ENCODE data around the gene MANBA.
"Not testable (repeated sequence)": the region's sequence is repeated elsewhere in the genome, so short reads cannot be mapped to it uniquely, and the experiment has no call there.

The MANBA gene

DNA sequence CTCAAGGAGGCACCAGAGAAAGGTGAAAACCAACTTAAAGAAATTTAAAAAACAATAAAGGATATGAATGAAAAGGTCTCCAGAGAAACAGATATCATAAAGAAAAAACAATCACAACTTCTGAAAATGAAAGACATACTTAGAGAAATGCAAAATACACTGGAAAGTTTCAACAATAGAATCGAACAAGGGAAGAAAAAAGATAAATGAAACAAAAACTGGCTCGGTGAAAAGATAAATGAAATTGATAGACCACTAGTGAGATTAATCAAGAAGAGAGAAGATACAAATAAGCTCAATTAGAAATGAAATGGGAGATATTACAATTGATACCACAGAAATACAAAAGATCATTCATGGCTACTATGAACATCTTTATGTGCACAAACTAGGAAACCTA, 22.0 kb downstream of the MANBA start:
- H3K27me3 ChIP-seq (ENCODE audit: control insufficient read depth, insufficient read depth, low read length); H3K4me1 ChIP-seq (ENCODE audit: control insufficient read depth, insufficient read depth, low read length); H3K27ac ChIP-seq (ENCODE audit: low read length); DNase-seq (ENCODE audit: low read depth, low spot score); H3K9me3 ChIP-seq (ENCODE audit: control insufficient read depth, insufficient read depth, low read length); H3K36me3 ChIP-seq (ENCODE audit: control insufficient read depth, insufficient read depth, low read length); H3K4me3 ChIP-seq (ENCODE audit: low read length): not testable (repeated sequence)
- no CpG with 5 or more reads among the region's 2 CpGs for WGBS (ENCODE audit: insufficient coverage, insufficient read length)

DNA sequence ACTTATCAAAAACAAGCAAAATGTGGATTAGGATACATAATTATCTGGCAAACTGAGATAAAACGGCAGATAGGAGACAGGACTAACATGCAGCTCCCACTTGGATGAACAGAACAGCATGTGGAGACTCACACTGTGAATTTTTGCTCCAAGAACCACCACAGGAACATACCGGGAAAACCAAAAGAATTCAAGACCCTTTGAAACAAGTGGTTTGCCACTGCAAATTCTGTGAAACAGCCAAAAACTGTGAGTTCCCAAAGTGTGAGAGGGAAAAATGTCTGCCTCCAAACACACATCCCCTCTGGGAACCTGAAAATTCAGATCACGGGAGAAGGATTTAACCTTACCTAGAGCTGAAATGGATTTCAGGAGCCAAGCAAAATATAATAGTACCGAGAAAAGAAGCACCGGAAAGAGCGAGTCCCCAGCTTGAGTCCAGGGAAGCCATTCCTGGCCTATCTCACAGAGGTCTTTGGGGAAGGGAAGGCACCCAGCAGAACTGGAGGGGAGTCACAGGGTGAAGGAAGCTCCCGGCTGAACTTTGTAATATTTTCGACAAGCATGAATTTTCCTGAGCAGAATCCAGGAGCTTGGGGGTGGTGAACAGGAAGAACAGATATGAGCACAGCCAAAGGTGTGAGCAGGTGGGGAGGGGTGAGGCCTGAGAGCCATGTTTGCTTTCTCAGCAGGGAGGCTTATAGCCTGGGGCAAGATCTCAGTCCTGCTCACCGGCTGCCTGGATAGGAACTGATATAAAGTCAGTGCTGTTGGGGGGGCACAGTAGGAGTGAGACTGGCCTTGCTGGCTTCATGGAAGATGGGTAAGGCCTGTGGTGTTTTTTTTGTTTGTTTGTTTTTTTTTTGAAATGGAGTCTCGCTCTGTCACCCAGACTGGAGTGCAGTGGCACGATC, 23.9 kb downstream of the MANBA start:
- Histone ChIP-seq H3K27me3 (ENCODE audit: control insufficient read depth, insufficient read depth, low read length) (no peaks in the 10 kb centered on the region), H3K4me3 (ENCODE audit: low read length) (no peak overlapping the region), H3K27ac (ENCODE audit: low read length) (no peak overlapping the region), H3K36me3 (ENCODE audit: control insufficient read depth, insufficient read depth, low read length) (no peaks in the 10 kb centered on the region), H3K9me3 (ENCODE audit: control insufficient read depth, insufficient read depth, low read length) (no peaks in the 10 kb centered on the region), H3K4me1 (ENCODE audit: control insufficient read depth, insufficient read depth, low read length) (peaks cover 2% of the 10 kb centered on the region; the same call in 1 of the 2 replicates)
- DNase-seq (ENCODE audit: low read depth, low spot score): no peak
- no CpG with 5 or more reads among the region's 11 CpGs for WGBS (ENCODE audit: insufficient coverage, insufficient read length)

GRCh38 chr4:102735582-102735981, 25.2 kb downstream of the MANBA start:
- Histone ChIP-seq H3K27me3 (ENCODE audit: control insufficient read depth, insufficient read depth, low read length) (no peaks in the 10 kb centered on the region), H3K4me1 (ENCODE audit: control insufficient read depth, insufficient read depth, low read length) (peaks cover 2% of the 10 kb centered on the region; the same call in 1 of the 2 replicates), H3K27ac (ENCODE audit: low read length) (no peak overlapping the region), H3K9me3 (ENCODE audit: control insufficient read depth, insufficient read depth, low read length) (no peaks in the 10 kb centered on the region), H3K4me3 (ENCODE audit: low read length) (no peak overlapping the region), H3K36me3 (ENCODE audit: control insufficient read depth, insufficient read depth, low read length) (no peaks in the 10 kb centered on the region)
- 100% methylated on average over 1 of the region's 1 CpG for WGBS (ENCODE audit: insufficient coverage, insufficient read length)
- no peak for DNase-seq (ENCODE audit: low read depth, low spot score)

DNA sequence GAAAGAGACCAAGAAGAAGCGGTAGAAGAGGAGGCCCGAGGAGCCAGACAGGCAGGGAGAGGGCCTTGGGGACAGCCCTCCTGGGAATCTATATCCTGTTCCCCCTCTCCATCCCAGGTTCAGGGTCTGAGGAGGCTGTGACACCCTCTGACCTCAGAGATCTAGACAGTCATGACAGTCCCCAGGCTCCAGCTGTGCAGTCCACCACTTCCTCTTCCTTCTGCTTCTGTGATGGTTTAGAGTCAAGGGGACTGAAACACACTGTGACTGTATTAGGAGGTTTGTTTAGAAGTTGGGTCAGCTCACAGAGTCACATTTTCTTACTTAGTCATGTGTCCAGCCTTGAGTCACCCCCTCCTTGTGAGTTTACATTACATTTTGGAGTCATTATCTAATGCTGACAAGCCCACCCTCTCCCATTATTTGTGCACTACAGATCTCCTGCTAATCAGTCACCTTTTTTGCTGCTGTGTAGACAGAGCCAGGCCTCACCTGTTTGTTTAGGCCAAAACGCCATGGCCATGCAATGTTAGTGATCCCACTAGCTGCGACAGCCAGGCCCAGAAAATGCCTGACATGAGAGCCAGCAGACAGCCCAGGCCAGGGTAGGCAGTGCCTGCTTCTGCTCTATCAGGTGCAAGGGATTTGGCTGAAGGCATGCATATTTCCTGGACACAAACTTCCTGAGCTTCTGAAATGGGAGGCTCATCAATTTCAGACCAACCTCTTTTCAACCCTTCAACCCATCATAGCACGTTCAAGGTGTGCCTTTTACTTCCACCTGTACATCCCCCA, 26.0 kb downstream of the MANBA start:
- Histone ChIP-seq H3K36me3 (ENCODE audit: control insufficient read depth, insufficient read depth, low read length) (no peaks in the 10 kb centered on the region), H3K27me3 (ENCODE audit: control insufficient read depth, insufficient read depth, low read length) (no peaks in the 10 kb centered on the region), H3K9me3 (ENCODE audit: control insufficient read depth, insufficient read depth, low read length) (no peaks in the 10 kb centered on the region), H3K4me3 (ENCODE audit: low read length) (no peak overlapping the region), H3K27ac (ENCODE audit: low read length) (no peak overlapping the region), H3K4me1 (ENCODE audit: control insufficient read depth, insufficient read depth, low read length) (peaks cover 2% of the 10 kb centered on the region; the same call in 1 of the 2 replicates)
- no peak for DNase-seq (ENCODE audit: low read depth, low spot score)
- WGBS (ENCODE audit: insufficient coverage, insufficient read length): no CpG with 5 or more reads among the region's 5 CpGs

DNA sequence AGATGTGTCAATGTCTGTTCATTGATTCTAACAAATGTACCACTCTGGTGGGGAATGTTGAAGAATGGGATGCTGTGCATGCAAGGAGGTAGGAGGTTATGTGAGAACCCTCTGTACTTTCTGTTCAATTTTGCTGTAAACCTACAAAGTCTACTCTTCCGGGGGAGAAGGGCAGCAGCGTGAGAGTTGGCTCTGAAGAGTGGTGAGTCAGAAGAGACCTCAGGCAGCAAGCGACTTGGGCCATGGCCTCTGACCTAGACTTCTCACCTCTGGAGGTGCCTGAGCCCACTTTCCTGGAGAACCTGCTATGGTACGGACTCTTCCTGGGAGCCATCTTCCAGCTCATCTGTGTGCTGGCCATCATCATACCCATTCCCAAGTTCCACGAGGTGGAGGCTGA, 26.7 kb downstream of the MANBA start:
- no peak for DNase-seq (ENCODE audit: low read depth, low spot score)
- H3K36me3 ChIP-seq (ENCODE audit: control insufficient read depth, insufficient read depth, low read length): no peaks in the 10 kb centered on the region
- peaks cover 2% of the 10 kb centered on the region; the same call in 1 of the 2 replicates for H3K4me1 ChIP-seq (ENCODE audit: control insufficient read depth, insufficient read depth, low read length)
- no CpG with 5 or more reads among the region's 5 CpGs for WGBS (ENCODE audit: insufficient coverage, insufficient read length)
- no peak overlapping the region for H3K27ac ChIP-seq (ENCODE audit: low read length)
- H3K27me3 ChIP-seq (ENCODE audit: control insufficient read depth, insufficient read depth, low read length): no peaks in the 10 kb centered on the region
- H3K4me3 ChIP-seq (ENCODE audit: low read length): no peak overlapping the region
- no peaks in the 10 kb centered on the region for H3K9me3 ChIP-seq (ENCODE audit: control insufficient read depth, insufficient read depth, low read length)

DNA sequence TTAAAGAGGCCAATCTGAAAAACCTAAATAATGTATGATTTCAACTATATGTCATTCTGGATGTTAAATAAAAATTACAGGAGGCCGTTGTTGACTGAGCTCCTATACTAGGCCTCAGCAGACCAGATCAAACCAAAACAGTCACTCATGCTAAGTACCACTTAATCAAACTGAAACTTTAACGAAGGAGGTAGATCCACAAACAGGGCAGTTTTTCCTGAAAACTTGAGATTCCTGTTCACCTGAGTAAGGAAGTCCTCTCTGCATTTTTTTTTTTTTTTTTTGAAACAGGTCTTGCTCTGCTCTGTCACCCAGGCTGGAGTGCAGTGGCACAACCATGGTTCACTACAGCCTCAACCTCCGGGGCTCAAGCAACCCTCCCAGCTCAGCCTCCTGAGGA, 27.7 kb downstream of the MANBA start:
- no CpG with 5 or more reads among the region's 3 CpGs for WGBS (ENCODE audit: insufficient coverage, insufficient read length)
- Histone ChIP-seq H3K4me1 (ENCODE audit: control insufficient read depth, insufficient read depth, low read length) (peaks cover 2% of the 10 kb centered on the region; the same call in 1 of the 2 replicates), H3K4me3 (ENCODE audit: low read length) (no peak overlapping the region), H3K27me3 (ENCODE audit: control insufficient read depth, insufficient read depth, low read length) (no peaks in the 10 kb centered on the region), H3K27ac (ENCODE audit: low read length) (no peak overlapping the region), H3K9me3 (ENCODE audit: control insufficient read depth, insufficient read depth, low read length) (no peaks in the 10 kb centered on the region), H3K36me3 (ENCODE audit: control insufficient read depth, insufficient read depth, low read length) (no peaks in the 10 kb centered on the region)
- DNase-seq (ENCODE audit: low read depth, low spot score): no peak

GRCh38 chr4:102732678-102733077, 28.1 kb downstream of the MANBA start:
- peaks cover 2% of the 10 kb centered on the region; the same call in 1 of the 2 replicates for H3K4me1 ChIP-seq (ENCODE audit: control insufficient read depth, insufficient read depth, low read length)
- WGBS (ENCODE audit: insufficient coverage, insufficient read length): no CpG with 5 or more reads among the region's 5 CpGs
- H3K9me3 ChIP-seq (ENCODE audit: control insufficient read depth, insufficient read depth, low read length): no peaks in the 10 kb centered on the region
- no peak for DNase-seq (ENCODE audit: low read depth, low spot score)
- no peak overlapping the region for H3K27ac ChIP-seq (ENCODE audit: low read length)
- H3K4me3 ChIP-seq (ENCODE audit: low read length): no peak overlapping the region
- no peaks in the 10 kb centered on the region for H3K27me3 ChIP-seq (ENCODE audit: control insufficient read depth, insufficient read depth, low read length)
- H3K36me3 ChIP-seq (ENCODE audit: control insufficient read depth, insufficient read depth, low read length): no peaks in the 10 kb centered on the region

DNA sequence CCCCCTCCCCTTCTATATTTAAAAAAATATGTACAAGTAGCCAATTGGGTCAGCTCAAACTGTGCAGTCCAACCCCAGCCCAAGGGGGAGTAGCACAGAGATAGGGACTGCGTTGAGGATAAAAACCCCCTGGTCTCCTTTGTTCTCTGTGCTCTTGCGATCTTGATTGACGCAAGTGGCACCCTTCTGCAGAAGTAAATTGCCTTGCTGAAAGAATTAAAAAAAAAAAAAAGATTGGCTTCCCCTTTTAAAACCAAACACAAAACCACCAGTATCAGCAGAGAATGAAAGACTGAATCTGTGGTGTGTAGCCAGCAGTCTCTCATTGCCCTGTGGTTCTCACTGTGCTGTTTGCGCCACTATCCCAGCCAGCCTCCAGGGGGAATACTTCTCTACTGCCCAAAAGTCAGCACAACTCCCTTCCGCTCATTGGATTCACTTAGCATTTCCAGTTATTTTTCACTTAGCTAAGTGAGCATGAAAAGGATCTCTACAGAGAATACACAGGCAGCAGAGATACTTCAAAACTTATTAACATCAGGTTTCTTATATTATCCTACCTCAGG, 29.7 kb downstream of the MANBA start:
- Histone ChIP-seq H3K4me1 (ENCODE audit: control insufficient read depth, insufficient read depth, low read length) (peaks cover 2% of the 10 kb centered on the region; the same call in 1 of the 2 replicates), H3K27ac (ENCODE audit: low read length) (no peak overlapping the region), H3K36me3 (ENCODE audit: control insufficient read depth, insufficient read depth, low read length) (no peaks in the 10 kb centered on the region), H3K4me3 (ENCODE audit: low read length) (no peak overlapping the region), H3K27me3 (ENCODE audit: control insufficient read depth, insufficient read depth, low read length) (no peaks in the 10 kb centered on the region), H3K9me3 (ENCODE audit: control insufficient read depth, insufficient read depth, low read length) (no peaks in the 10 kb centered on the region)
- WGBS (ENCODE audit: insufficient coverage, insufficient read length): no CpG with 5 or more reads among the region's 5 CpGs
- peak; percentile 20 for DNase-seq (ENCODE audit: low read depth, low spot score)

DNA sequence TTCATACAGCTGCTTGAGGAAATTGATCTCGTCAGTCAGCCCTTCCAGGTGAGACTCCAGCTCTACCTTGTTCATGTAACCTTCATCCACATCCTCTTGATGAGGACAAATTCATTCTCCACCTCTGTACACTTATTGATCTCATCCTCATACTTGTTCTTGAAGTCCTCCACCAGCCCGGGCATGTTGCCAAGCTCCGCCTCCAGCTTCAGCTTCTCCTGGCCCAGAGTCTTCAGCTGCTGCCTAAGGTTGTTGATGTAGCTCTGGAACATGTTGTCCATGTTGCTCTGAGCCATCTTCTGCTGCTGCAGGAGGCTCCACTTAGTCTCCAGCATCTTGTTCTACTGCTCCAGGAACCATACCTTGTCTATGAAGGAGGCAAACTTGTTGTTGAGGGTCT, 31.3 kb downstream of the MANBA start:
- WGBS (ENCODE audit: insufficient coverage, insufficient read length): no CpG with 5 or more reads among the region's 3 CpGs

DNA sequence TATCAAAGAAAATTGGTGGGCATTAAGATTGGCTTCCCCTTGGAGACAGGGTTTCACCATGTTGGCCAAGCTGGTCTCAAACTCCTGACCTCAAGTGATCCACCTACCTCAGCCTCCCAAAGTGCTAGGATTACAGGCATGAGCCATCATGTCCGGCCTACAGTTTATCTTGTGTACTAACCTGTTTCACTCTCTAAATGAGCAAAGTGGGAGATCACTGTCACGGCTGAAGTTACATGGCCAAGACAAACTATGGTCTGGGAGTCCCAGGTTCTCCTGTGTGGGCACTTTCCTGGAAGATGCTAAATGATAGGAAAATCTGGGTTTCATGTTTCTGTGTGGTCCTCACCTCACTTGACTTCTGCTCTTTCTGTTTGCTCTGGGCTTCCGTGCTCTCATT, 33.8 kb downstream of the MANBA start:
- H3K36me3 ChIP-seq (ENCODE audit: control insufficient read depth, insufficient read depth, low read length); H3K27me3 ChIP-seq (ENCODE audit: control insufficient read depth, insufficient read depth, low read length); H3K27ac ChIP-seq (ENCODE audit: low read length); H3K9me3 ChIP-seq (ENCODE audit: control insufficient read depth, insufficient read depth, low read length); H3K4me1 ChIP-seq (ENCODE audit: control insufficient read depth, insufficient read depth, low read length); H3K4me3 ChIP-seq (ENCODE audit: low read length); DNase-seq (ENCODE audit: low read depth, low spot score): not testable (repeated sequence)
- WGBS (ENCODE audit: insufficient coverage, insufficient read length): no CpG with 5 or more reads among the region's 3 CpGs

More for the DNA sequence above, 31.3 kb downstream of the MANBA start:
- H3K4me3 ChIP-seq (ENCODE audit: low read length); H3K27ac ChIP-seq (ENCODE audit: low read length); DNase-seq (ENCODE audit: low read depth, low spot score); H3K4me1 ChIP-seq (ENCODE audit: control insufficient read depth, insufficient read depth, low read length); H3K9me3 ChIP-seq (ENCODE audit: control insufficient read depth, insufficient read depth, low read length); H3K27me3 ChIP-seq (ENCODE audit: control insufficient read depth, insufficient read depth, low read length); H3K36me3 ChIP-seq (ENCODE audit: control insufficient read depth, insufficient read depth, low read length): not testable (repeated sequence)
